ENCODE results near the gene MLLT3.

Gene MLLT3

GRCh38 chr9:20624201-20625002 lies 2.1 kb upstream of the MLLT3 start:
- peak overlapping the region; percentile 15 for H2AFZ ChIP-seq (ENCODE audit: low read depth, low read length, severe bottlenecking)
- no peak overlapping the region for H3K9ac ChIP-seq (ENCODE audit: low read length)
- H3K27ac ChIP-seq (ENCODE audit: low read depth, low read length), result no peak overlapping the region

DNA sequence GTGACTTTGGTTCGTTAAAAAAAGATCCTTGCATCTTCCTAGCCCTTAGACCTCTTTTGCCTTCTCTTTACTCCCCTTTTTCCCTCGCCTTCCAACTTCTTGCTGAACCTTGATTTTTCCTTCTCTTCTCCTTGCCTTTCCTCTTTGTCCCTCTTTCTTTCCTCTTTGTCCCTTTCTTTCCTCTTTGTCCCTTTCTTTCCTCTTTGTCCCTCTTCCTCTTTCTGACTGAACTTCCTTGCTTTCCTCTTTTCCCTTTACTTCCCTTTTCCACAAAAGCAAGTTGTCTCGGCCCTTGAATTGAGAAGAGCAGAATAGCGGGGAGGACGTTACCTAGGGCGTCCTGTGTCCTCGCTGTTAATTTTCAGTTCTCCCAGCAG lies 1.4 kb upstream of the MLLT3 start:
- no peak overlapping the region for H3K27ac ChIP-seq (ENCODE audit: low read depth, low read length)

More at GRCh38 chr9:20624201-20625002, 2.1 kb upstream of the MLLT3 start:
- Histone ChIP-seq H3K27me3 (ENCODE audit: low read length) (no peaks in the 10 kb centered on the region), H3F3A (ENCODE audit: insufficient read depth) (peaks cover 16% of the 10 kb centered on the region), H3K9me3 (ENCODE audit: insufficient read depth, low read length) (no peaks in the 10 kb centered on the region), H4K20me1 (ENCODE audit: low read depth, low read length) (no peaks in the 10 kb centered on the region), H3K36me3 (ENCODE audit: low read length) (no peaks in the 10 kb centered on the region), H3K4me3 (ENCODE audit: insufficient read depth, low read length, poor library complexity, severe bottlenecking) (no peak overlapping the region), H3K9me2 (replicated peaks; ENCODE audit: insufficient read depth, low read length) (no peaks in the 10 kb centered on the region), H3K4me2 (ENCODE audit: low read depth, low read length, poor library complexity, severe bottlenecking) (peak overlapping the region; percentile 75), H3K79me2 (ENCODE audit: insufficient read depth, low read length) (no peaks in the 10 kb centered on the region)
- TF ChIP-seq CTCF (IDR thresholded peaks at IDR 0.05; ENCODE audit: insufficient read depth, low read length, poor library complexity, severe bottlenecking) (peak; percentile 94), EZH2phosphoT487 (conservative IDR thresholded peaks at IDR 0.05; ENCODE audit: low read length) (no peak)

GRCh38 chr9:20623021-20623747 lies 885 bp upstream of the MLLT3 start:
- H3K9me2 ChIP-seq (replicated peaks; ENCODE audit: insufficient read depth, low read length), result no peaks in the 10 kb centered on the region
- H3K27me3 ChIP-seq (ENCODE audit: low read length), result no peaks in the 10 kb centered on the region

More for the DNA sequence above, 1.4 kb upstream of the MLLT3 start:
- no peaks in the 10 kb centered on the region for H3K79me2 ChIP-seq (ENCODE audit: insufficient read depth, low read length)
- H3K4me3 ChIP-seq (ENCODE audit: insufficient read depth, low read length, poor library complexity, severe bottlenecking), result peak overlapping the region; percentile 92
- no peaks in the 10 kb centered on the region for H3K36me3 ChIP-seq (ENCODE audit: low read length)
- peaks cover 16% of the 10 kb centered on the region for H3F3A ChIP-seq (ENCODE audit: insufficient read depth)
- H2AFZ ChIP-seq (ENCODE audit: low read depth, low read length, severe bottlenecking), result no peak overlapping the region
- H3K4me2 ChIP-seq (ENCODE audit: low read depth, low read length, poor library complexity, severe bottlenecking), result peak overlapping the region; percentile 75
- no peaks in the 10 kb centered on the region for H3K9me3 ChIP-seq (ENCODE audit: insufficient read depth, low read length)
- TF ChIP-seq EZH2phosphoT487 (conservative IDR thresholded peaks at IDR 0.05; ENCODE audit: low read length) (0 out of 2 replicates have a peak, but pooled peaks have one; percentile 12), CTCF (IDR thresholded peaks at IDR 0.05; ENCODE audit: insufficient read depth, low read length, poor library complexity, severe bottlenecking) (no peak)
- no peaks in the 10 kb centered on the region for H3K27me3 ChIP-seq (ENCODE audit: low read length)
- no peaks in the 10 kb centered on the region for H4K20me1 ChIP-seq (ENCODE audit: low read depth, low read length)
- H3K9ac ChIP-seq (ENCODE audit: low read length), result peak overlapping the region; percentile 74; the same call in 1 of the 2 replicates
- H3K9me2 ChIP-seq (replicated peaks; ENCODE audit: insufficient read depth, low read length), result no peaks in the 10 kb centered on the region

More at GRCh38 chr9:20623021-20623747, 885 bp upstream of the MLLT3 start:
- Histone ChIP-seq H2AFZ (ENCODE audit: low read depth, low read length, severe bottlenecking) (peak overlapping the region; percentile 95), H3K4me2 (ENCODE audit: low read depth, low read length, poor library complexity, severe bottlenecking) (peak overlapping the region; percentile 75), H3F3A (ENCODE audit: insufficient read depth) (peaks cover 16% of the 10 kb centered on the region), H4K20me1 (ENCODE audit: low read depth, low read length) (no peaks in the 10 kb centered on the region), H3K4me3 (ENCODE audit: insufficient read depth, low read length, poor library complexity, severe bottlenecking) (peak overlapping the region; percentile 92), H3K27ac (ENCODE audit: low read depth, low read length) (no peak overlapping the region), H3K79me2 (ENCODE audit: insufficient read depth, low read length) (no peaks in the 10 kb centered on the region), H3K9ac (ENCODE audit: low read length) (peak overlapping the region; percentile 74), H3K36me3 (ENCODE audit: low read length) (no peaks in the 10 kb centered on the region), H3K9me3 (ENCODE audit: insufficient read depth, low read length) (no peaks in the 10 kb centered on the region)
- no peak for TF ChIP-seq CTCF (IDR thresholded peaks at IDR 0.05; ENCODE audit: insufficient read depth, low read length, poor library complexity, severe bottlenecking)
- 0 out of 2 replicates have a peak, but pooled peaks have one; percentile 78 for TF ChIP-seq EZH2phosphoT487 (conservative IDR thresholded peaks at IDR 0.05; ENCODE audit: low read length)

Measured in SU-DHL-6 (cell line).